Endodermal cell (in vitro differentiated cells): ENCODE data around the gene ZNF619. TPM values are rescaled to one million over a fixed set of nuclear protein-coding genes. Genes with fewer than 3 reads are reported as not detected.

Experiments used
- DNase-seq: peaks from one replicate; pipeline ENCODE4 v3.0.0-alpha.2; 2017
- H3K27ac ChIP-seq: 2 replicates; pipeline ENCODE4 v1.5.1; 2013; ENCODE audit warnings: mild to moderate bottlenecking, low read depth, low read length, moderate library complexity
- H3K27me3 ChIP-seq: 2 replicates; pipeline ENCODE4 v1.6.1; 2013; ENCODE audit warnings: mild to moderate bottlenecking, low read length, moderate library complexity; ENCODE audit not compliant: insufficient read depth, control insufficient read depth, poor library complexity, severe bottlenecking
- H3K36me3 ChIP-seq: 2 replicates; pipeline ENCODE4 v1.7.0; 2013; ENCODE audit warnings: mild to moderate bottlenecking, low read length, moderate library complexity; ENCODE audit not compliant: control insufficient read depth, insufficient read depth
- H3K4me1 ChIP-seq: one replicate; pipeline ENCODE4 v1.7.0; 2013; ENCODE audit warnings: low read length; ENCODE audit not compliant: control insufficient read depth, insufficient read depth
- H3K4me3 ChIP-seq: 2 replicates; pipeline ENCODE4 v1.5.1; 2013; ENCODE audit warnings: mild to moderate bottlenecking, low read length, moderate library complexity
- H3K9ac ChIP-seq: 2 replicates; pipeline ENCODE4 v1.6.1; 2013; ENCODE audit warnings: mild to moderate bottlenecking, low read length, moderate library complexity; ENCODE audit not compliant: poor library complexity, severe bottlenecking; ENCODE audit errors: extremely low read depth
- H3K9me3 ChIP-seq: 2 replicates; pipeline ENCODE4 v1.6.1; 2013; ENCODE audit warnings: mild to moderate bottlenecking, low read length, moderate library complexity; ENCODE audit not compliant: control insufficient read depth
- H3K27ac Mint-ChIP-seq: 2 replicates; pipeline ENCODE4 v1.8.0; 2020; ENCODE audit warnings: mixed read lengths
- H3K27me3 Mint-ChIP-seq: 2 replicates; pipeline ENCODE4 v1.8.0; 2021; ENCODE audit warnings: mild to moderate bottlenecking, mixed read lengths; ENCODE audit not compliant: insufficient read depth
- H3K36me3 Mint-ChIP-seq: 2 replicates; pipeline ENCODE4 v1.8.0; 2020; ENCODE audit warnings: low read depth, mixed read lengths
- H3K4me1 Mint-ChIP-seq: 2 replicates; pipeline ENCODE4 v1.8.0; 2020; ENCODE audit warnings: mixed read lengths
- H3K4me3 Mint-ChIP-seq: 2 replicates; pipeline ENCODE4 v1.8.0; 2020; ENCODE audit warnings: mild to moderate bottlenecking, moderate library complexity, mixed read lengths
- H3K9me3 Mint-ChIP-seq: 2 replicates; pipeline ENCODE4 v1.8.0; 2020; ENCODE audit warnings: mild to moderate bottlenecking, mixed read lengths
- CTCF ChIP-seq: fragments of 200-600 bp; sonication (generic); conservative IDR thresholded peaks from 2 replicates; pipeline ENCODE4 v1.5.0; 2021; ENCODE audit warnings: antibody characterized with exemption, mild to moderate bottlenecking
- WGBS, 2 experiments: methylation state at CpG; one replicate each; pipeline versions ENCODE4 v1.1.5 to v1.1.7; 2013; ENCODE audit warnings: missing lambda C conversion rate in 2 of 2, mixed read lengths in 1 of 2; ENCODE audit not compliant: insufficient coverage in 1 of 2, insufficient read length in 1 of 2; 5-methylcytosine and 5-hydroxymethylcytosine counted together
- total RNA-seq, 2 donors: library from RNA; stranded (reverse); fragmentation: NEBNext Ultra II Directional in 1 of 2; extraction: Animal tissue kit (Norgen Biotek cat#: 25700) in 1 of 2; gene quantifications; 2 replicates in 1 of 2; 3 replicates in 1 of 2; pipeline ENCODE4 v1.2.1, GENCODE V29; 2021

The ZNF619 gene
- total RNA-seq, 2 donors from 2014 or later: 6.9 to 13.7 TPM

- no peak overlapping the region for H3K4me3 Mint-ChIP-seq
- 93% methylated on average over 3 of the region's 3 CpGs; no CpG with 5 or more reads in 1 of the 2 experiments for WGBS, 2 experiments
- no peak overlapping the region for H3K27ac Mint-ChIP-seq
- Histone ChIP-seq H3K4me1 (no peaks in the 10 kb centered on the region), H3K9me3 (no peaks in the 10 kb centered on the region), H3K27ac (no peak overlapping the region), H3K36me3 (peaks cover 12% of the 10 kb centered on the region), H3K27me3 (no peaks in the 10 kb centered on the region), H3K4me3 (no peak overlapping the region), H3K9ac (no peak overlapping the region)
- H3K36me3 Mint-ChIP-seq: peaks cover 22% of the 10 kb centered on the region
- peaks cover 13% of the 10 kb centered on the region for H3K4me1 Mint-ChIP-seq
- no peak for TF ChIP-seq CTCF
- no peaks in the 10 kb centered on the region for H3K9me3 Mint-ChIP-seq
- no peak for DNase-seq
- H3K27me3 Mint-ChIP-seq: no peaks in the 10 kb centered on the region
Observed at GRCh38 chr3:40521254-40521653, 44.3 kb downstream of the ZNF619 start.

GRCh38 chr3:40523781-40524180 is 46.9 kb downstream of the ZNF619 start:
- peaks cover 18% of the 10 kb centered on the region for H3K4me1 Mint-ChIP-seq
- no peaks in the 10 kb centered on the region for H3K27me3 Mint-ChIP-seq
- Histone ChIP-seq H3K27ac (no peak overlapping the region), H3K27me3 (no peaks in the 10 kb centered on the region), H3K9ac (peak overlapping the region; percentile 69), H3K4me1 (no peaks in the 10 kb centered on the region), H3K36me3 (peaks cover 20% of the 10 kb centered on the region), H3K9me3 (no peaks in the 10 kb centered on the region), H3K4me3 (peak overlapping the region; percentile 94)
- peaks cover 30% of the 10 kb centered on the region for H3K36me3 Mint-ChIP-seq
- 86 to 92% methylated on average over 1 to 2 of the region's 2 CpGs for WGBS, 2 experiments
- TF ChIP-seq CTCF: no peak
- H3K9me3 Mint-ChIP-seq: no peaks in the 10 kb centered on the region
- DNase-seq: no peak
- peak overlapping the region; percentile 68 for H3K27ac Mint-ChIP-seq
- H3K4me3 Mint-ChIP-seq: peak overlapping the region; percentile 88

GRCh38 chr3:40524222-40524567 is 47.3 kb downstream of the ZNF619 start:
- Mint-ChIP-seq H3K4me3 (peak overlapping the region; percentile 88), H3K27ac (peak overlapping the region; percentile 96), H3K27me3 (no peaks in the 10 kb centered on the region), H3K9me3 (no peaks in the 10 kb centered on the region), H3K4me1 (peaks cover 21% of the 10 kb centered on the region), H3K36me3 (peaks cover 32% of the 10 kb centered on the region)
- no peak for TF ChIP-seq CTCF
- H3K36me3 ChIP-seq: peaks cover 22% of the 10 kb centered on the region
- peak overlapping the region; percentile 69 for H3K9ac ChIP-seq
- peak overlapping the region; percentile 85 for H3K27ac ChIP-seq
- DNase-seq: no peak
- H3K27me3 ChIP-seq: no peaks in the 10 kb centered on the region
- WGBS, 2 experiments: 43 to 48% methylated on average over 4 to 5 of the region's 5 CpGs
- no peaks in the 10 kb centered on the region for H3K9me3 ChIP-seq
- peak overlapping the region; percentile 94 for H3K4me3 ChIP-seq
- no peaks in the 10 kb centered on the region for H3K4me1 ChIP-seq
